OCI-LY1 (cell line): ENCODE results near the gene CCT3.
"Not testable (repeated sequence)": the region's sequence is repeated elsewhere in the genome, so short reads cannot be mapped to it uniquely, and the experiment has no call there.

Source experiments
- EZH2 ChIP-seq: fragments of 200-600 bp; sonication (generic), shearing (Covaris generic); IDR thresholded peaks from 2 replicates; pipeline ENCODE4 v1.8.0; 2017; ENCODE audit warnings: borderline replicate concordance, mixed run types, mild to moderate bottlenecking, antibody characterized with exemption, low read length, moderate library complexity, mixed read lengths
- TF ChIP-seq, protein P1 (sequence below): fragments of 200-600 bp; sonication (generic), shearing (Covaris generic); IDR thresholded peaks from 2 replicates; pipeline ENCODE4 v1.5.1; 2017; ENCODE audit warnings: mild to moderate bottlenecking, antibody characterized with exemption, low read length, moderate library complexity, mixed read lengths

DNA sequence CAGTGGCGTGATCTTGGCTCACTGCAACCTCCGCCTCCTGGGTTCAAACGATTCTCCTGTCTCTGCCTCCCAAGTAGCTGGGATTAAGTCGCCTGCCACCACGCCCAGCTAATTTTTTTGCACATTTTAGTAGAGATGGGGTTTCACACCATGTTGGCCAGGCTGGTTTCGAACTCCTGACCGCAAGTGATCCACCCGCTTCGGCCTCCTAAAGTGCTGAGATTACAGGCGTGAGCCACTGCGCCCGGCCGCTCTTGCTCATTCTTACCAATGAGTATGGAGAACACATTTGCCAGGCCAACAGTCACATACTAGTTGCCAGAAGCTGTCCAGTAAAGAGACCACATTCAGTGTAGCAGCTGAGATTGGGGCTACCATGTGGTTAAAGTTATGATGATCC lies 14.4 kb upstream of the CCT3 start:
- not testable (repeated sequence) for TF ChIP-seq EZH2
- TF ChIP-seq, protein P1, sequence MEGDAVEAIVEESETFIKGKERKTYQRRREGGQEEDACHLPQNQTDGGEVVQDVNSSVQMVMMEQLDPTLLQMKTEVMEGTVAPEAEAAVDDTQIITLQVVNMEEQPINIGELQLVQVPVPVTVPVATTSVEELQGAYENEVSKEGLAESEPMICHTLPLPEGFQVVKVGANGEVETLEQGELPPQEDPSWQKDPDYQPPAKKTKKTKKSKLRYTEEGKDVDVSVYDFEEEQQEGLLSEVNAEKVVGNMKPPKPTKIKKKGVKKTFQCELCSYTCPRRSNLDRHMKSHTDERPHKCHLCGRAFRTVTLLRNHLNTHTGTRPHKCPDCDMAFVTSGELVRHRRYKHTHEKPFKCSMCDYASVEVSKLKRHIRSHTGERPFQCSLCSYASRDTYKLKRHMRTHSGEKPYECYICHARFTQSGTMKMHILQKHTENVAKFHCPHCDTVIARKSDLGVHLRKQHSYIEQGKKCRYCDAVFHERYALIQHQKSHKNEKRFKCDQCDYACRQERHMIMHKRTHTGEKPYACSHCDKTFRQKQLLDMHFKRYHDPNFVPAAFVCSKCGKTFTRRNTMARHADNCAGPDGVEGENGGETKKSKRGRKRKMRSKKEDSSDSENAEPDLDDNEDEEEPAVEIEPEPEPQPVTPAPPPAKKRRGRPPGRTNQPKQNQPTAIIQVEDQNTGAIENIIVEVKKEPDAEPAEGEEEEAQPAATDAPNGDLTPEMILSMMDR, result not testable (repeated sequence)
